ENCODE data around the gene UCN. TPM values are rescaled to one million over a fixed set of nuclear protein-coding genes. Genes with fewer than 3 reads are reported as not detected.

UCN gene
- total RNA-seq, 1 donor from 2014 or later = 1.2 TPM

DNA sequence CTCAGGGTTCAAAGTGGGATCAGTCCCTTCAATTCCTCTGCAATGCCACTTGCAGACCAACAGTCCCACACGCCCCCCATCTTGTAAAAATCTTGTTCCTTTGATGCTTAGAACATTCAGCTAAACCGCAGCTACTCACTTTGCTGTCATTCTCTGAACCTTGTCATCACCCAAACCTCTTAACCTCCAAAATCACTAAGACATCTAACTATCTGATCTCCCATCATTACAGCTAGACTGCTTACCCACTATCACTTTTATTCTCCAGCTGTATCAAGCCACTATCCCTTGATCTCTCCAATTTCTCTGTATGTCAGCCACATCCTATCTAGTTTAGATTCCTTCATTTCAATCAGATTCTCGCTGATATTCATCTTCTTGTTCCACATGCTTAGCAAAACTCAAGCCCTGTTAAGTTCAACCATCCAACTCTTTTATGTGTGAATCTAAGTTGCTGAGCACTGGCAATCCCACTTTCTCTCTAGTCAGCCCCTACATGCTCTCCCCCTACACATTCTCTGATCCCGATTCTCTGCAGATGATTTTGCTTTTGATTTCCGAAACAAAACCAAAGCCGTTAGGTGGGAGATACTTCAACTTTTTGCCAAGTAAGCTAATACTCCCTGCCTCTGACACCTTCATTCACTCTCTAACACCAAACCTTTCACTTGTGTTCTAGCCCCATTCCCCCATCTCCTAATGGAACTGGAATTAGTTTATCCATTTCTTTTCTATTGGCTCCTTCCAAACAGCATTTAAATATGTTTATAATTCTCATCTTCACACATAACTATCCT, 43.8 kb upstream of the UCN start:
- Mint-ChIP-seq H3K4me3 (ENCODE audit: unreplicated experiment) (no peak overlapping the region), H3K27me3 (ENCODE audit: low read depth) (no peaks in the 10 kb centered on the region), H3K4me1 (ENCODE audit: low read depth) (peaks cover 31% of the 10 kb centered on the region), H3K9me3 (ENCODE audit: low read depth) (no peaks in the 10 kb centered on the region), H3K36me3 (ENCODE audit: low read depth) (no peaks in the 10 kb centered on the region), H3K27ac (ENCODE audit: unreplicated experiment) (no peak overlapping the region)
- TF ChIP-seq, protein P1, sequence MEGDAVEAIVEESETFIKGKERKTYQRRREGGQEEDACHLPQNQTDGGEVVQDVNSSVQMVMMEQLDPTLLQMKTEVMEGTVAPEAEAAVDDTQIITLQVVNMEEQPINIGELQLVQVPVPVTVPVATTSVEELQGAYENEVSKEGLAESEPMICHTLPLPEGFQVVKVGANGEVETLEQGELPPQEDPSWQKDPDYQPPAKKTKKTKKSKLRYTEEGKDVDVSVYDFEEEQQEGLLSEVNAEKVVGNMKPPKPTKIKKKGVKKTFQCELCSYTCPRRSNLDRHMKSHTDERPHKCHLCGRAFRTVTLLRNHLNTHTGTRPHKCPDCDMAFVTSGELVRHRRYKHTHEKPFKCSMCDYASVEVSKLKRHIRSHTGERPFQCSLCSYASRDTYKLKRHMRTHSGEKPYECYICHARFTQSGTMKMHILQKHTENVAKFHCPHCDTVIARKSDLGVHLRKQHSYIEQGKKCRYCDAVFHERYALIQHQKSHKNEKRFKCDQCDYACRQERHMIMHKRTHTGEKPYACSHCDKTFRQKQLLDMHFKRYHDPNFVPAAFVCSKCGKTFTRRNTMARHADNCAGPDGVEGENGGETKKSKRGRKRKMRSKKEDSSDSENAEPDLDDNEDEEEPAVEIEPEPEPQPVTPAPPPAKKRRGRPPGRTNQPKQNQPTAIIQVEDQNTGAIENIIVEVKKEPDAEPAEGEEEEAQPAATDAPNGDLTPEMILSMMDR (IDR thresholded peaks at IDR 0.05) = no peak
- no peak for DNase-seq (ENCODE audit: low spot score)

DNA sequence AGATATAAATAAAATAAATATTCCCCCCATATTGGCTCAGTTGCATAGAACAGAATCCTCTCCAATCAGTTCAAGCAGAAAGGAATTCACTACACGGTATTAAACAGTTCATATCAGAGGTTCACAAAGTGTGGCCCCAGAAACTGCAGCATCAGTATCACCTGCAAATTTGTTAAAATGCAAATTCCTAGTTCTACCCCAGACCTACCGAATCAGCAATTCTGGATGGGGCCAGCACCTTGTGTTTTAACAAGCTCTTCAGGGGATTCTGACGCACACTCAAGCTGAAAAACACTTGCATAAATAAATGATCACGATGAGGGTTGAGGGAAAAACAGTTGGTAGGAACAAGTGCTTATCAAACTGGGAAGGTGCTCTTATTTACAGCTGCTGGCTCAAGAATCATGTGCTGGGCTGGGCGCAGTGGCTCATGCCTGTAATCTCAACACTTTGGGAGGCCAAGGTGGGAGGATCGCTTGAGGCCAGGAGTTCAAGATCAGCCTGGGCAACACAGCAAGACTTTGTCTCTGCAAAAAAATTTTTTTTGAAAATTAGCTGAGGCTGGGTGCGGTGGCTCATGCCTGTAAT, 42.0 kb upstream of the UCN start:
- Mint-ChIP-seq H3K27me3 (ENCODE audit: low read depth) (no peaks in the 10 kb centered on the region), H3K4me1 (ENCODE audit: low read depth) (peaks cover 21% of the 10 kb centered on the region), H3K27ac (ENCODE audit: unreplicated experiment) (no peak overlapping the region), H3K4me3 (ENCODE audit: unreplicated experiment) (no peak overlapping the region), H3K9me3 (ENCODE audit: low read depth) (no peaks in the 10 kb centered on the region), H3K36me3 (ENCODE audit: low read depth) (no peaks in the 10 kb centered on the region)
- TF ChIP-seq, protein P1 (IDR thresholded peaks at IDR 0.05) = no peak
- DNase-seq (ENCODE audit: low spot score) = no peak

DNA sequence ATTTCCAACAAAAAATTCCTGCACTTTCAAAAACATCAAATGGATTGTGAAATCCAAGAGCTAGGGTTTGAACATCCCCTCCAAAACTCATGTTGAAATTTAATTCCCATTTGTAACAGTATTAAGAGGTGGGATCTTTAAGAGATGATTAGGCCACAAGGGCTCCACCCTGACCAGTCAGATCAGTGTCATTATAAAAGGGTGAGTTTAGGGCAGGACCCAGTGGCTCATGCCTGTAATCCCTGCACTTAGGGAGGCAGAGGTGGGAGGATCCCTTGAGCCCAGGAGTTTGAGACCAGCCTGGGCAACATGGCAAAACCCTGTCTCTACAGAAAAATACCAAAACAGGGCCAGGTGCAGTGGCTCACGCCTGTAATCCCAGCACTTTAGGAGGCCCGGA, 39.4 kb upstream of the UCN start:
- TF ChIP-seq, protein P1 (IDR thresholded peaks at IDR 0.05) = no peak
- Mint-ChIP-seq H3K4me3 (ENCODE audit: unreplicated experiment) (no peak overlapping the region), H3K27me3 (ENCODE audit: low read depth) (no peaks in the 10 kb centered on the region), H3K9me3 (ENCODE audit: low read depth) (no peaks in the 10 kb centered on the region), H3K36me3 (ENCODE audit: low read depth) (peaks cover 2% of the 10 kb centered on the region), H3K27ac (ENCODE audit: unreplicated experiment) (no peak overlapping the region), H3K4me1 (ENCODE audit: low read depth) (peaks cover 12% of the 10 kb centered on the region)
- no peak for DNase-seq (ENCODE audit: low spot score)

DNA sequence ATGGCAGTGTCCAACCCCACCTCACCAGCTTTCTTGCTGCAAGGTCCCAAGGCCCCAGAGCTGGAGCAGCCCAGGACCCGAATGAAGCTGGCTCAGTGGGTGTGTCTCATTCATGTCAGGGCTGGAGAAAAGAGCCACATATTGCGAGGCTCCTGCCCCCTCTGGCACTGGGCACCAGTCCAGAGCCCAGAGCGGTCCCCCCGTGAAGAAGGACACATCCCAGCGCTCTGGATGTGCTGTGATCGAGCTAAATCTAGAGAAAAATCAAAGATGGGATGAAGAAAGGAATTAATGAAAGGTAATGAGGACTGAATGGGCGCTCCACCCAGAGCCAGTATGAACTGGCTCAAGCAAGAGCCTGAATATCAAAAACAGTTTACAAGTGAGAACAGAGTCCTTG, 27.9 kb upstream of the UCN start:
- Mint-ChIP-seq H3K36me3 (ENCODE audit: low read depth) (peaks cover 29% of the 10 kb centered on the region), H3K9me3 (ENCODE audit: low read depth) (no peaks in the 10 kb centered on the region), H3K4me3 (ENCODE audit: unreplicated experiment) (no peak overlapping the region), H3K4me1 (ENCODE audit: low read depth) (no peaks in the 10 kb centered on the region), H3K27me3 (ENCODE audit: low read depth) (no peaks in the 10 kb centered on the region), H3K27ac (ENCODE audit: unreplicated experiment) (no peak overlapping the region)
- no peak for DNase-seq (ENCODE audit: low spot score)
- TF ChIP-seq, protein P1 (IDR thresholded peaks at IDR 0.05) = no peak

GRCh38 chr2:27335311-27335710, 27.1 kb upstream of the UCN start:
- peaks cover 29% of the 10 kb centered on the region for H3K36me3 Mint-ChIP-seq (ENCODE audit: low read depth)
- TF ChIP-seq, protein P1 (IDR thresholded peaks at IDR 0.05) = no peak
- no peak for DNase-seq (ENCODE audit: low spot score)
- H3K4me1 Mint-ChIP-seq (ENCODE audit: low read depth) = no peaks in the 10 kb centered on the region
- H3K9me3 Mint-ChIP-seq (ENCODE audit: low read depth) = no peaks in the 10 kb centered on the region
- H3K27ac Mint-ChIP-seq (ENCODE audit: unreplicated experiment) = no peak overlapping the region
- H3K4me3 Mint-ChIP-seq (ENCODE audit: unreplicated experiment) = no peak overlapping the region
- no peaks in the 10 kb centered on the region for H3K27me3 Mint-ChIP-seq (ENCODE audit: low read depth)

Measured in chondrocyte (in vitro differentiated cells).